HL-60 (cell line): ENCODE data around the gene APBB2.
A peak's percentile ranks its signal among the peaks of the same experiment; 100 is the strongest.
"Not testable (repeated sequence)": the region's sequence is repeated elsewhere in the genome, so short reads cannot be mapped to it uniquely, and the experiment has no call there.

Experiments used
- DNase-seq, 2 experiments: peaks; one replicate each; pipeline ENCODE4 v3.0.0-alpha.2; 2010 to 2020; ENCODE audit warnings: low read depth in 1 of 2, low spot score in 1 of 2
- H3K27ac ChIP-seq: fragments of 250-450 bp; sonication (Bioruptor Pico); replicated peaks from 2 replicates; pipeline ENCODE4 v1.5.1; 2020; ENCODE audit warnings: mild to moderate bottlenecking, moderate library complexity
- H3K27me3 ChIP-seq: fragments of 250-450 bp; sonication (Bioruptor Pico); 2 replicates; pipeline ENCODE4 v1.5.1; 2021; ENCODE audit warnings: mild to moderate bottlenecking, moderate library complexity; ENCODE audit not compliant: insufficient read depth, poor library complexity, severe bottlenecking
- H3K4me3 ChIP-seq: replicated peaks from 2 replicates; pipeline ENCODE4 v1.5.1; 2011; ENCODE audit warnings: mild to moderate bottlenecking, control low read depth, low read length; ENCODE audit not compliant: insufficient read depth
- GABPA ChIP-seq: IDR thresholded peaks from 2 replicates; pipeline ENCODE4 v1.6.1; 2012; ENCODE audit warnings: low read depth
- POLR2AphosphoS5 ChIP-seq: IDR thresholded peaks from 2 replicates; pipeline ENCODE4 v1.6.1; 2012; ENCODE audit warnings: low read depth
- SPI1 ChIP-seq: IDR thresholded peaks from 2 replicates; pipeline ENCODE4 v1.6.1; 2012; ENCODE audit warnings: low read depth, mild to moderate bottlenecking, borderline replicate concordance
- TF ChIP-seq, protein P1 (sequence below): IDR thresholded peaks from 2 replicates; pipeline ENCODE4 v1.6.1; 2012; ENCODE audit warnings: low read depth; ENCODE audit not compliant: insufficient replicate concordance
- TF ChIP-seq, protein P2 (sequence below): IDR thresholded peaks from one replicate; pipeline ENCODE4 v1.5.1; 2011; ENCODE audit warnings: low read length, control low read depth, inconsistent platforms; ENCODE audit not compliant: insufficient read depth

The APBB2 gene

DNA sequence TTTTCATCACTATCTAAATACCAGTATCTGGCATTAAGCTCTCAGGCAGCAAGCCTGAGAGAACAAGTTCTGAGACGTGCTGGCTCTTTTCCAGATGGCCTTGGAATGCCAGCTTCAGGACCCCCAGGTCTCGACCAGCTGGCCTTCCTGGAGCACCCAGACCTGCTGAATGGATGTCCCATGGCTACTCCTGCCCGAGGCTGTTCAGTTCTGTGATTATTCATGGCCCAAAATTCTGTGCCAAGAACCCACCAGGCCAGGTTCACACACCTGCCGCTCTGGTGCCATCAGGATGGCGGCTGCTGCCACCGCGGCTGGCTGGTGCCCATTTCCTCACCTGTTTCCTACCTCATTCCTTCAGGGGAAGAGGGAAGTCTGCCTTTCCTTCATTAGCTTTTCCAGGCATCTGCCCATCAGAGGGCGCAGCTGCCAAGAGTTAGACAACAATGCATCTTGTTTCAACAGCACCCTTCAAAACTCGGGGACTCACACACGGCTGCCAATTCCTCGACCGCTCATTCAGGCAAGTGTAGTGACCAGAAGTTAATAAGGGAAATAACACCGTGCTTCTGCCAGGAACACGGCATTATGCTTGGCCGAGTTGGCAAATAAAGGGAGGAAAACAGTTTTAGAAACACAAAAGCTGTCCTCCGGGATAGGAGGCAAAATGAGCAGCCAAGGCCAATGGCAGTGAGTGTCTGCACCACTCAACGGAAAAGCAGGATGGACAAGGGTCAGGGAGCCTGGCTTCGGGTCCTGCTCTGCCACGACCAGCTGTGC lies 290.8 kb downstream of the APBB2 start:
- no peak for DNase-seq
- TF ChIP-seq, protein P1, sequence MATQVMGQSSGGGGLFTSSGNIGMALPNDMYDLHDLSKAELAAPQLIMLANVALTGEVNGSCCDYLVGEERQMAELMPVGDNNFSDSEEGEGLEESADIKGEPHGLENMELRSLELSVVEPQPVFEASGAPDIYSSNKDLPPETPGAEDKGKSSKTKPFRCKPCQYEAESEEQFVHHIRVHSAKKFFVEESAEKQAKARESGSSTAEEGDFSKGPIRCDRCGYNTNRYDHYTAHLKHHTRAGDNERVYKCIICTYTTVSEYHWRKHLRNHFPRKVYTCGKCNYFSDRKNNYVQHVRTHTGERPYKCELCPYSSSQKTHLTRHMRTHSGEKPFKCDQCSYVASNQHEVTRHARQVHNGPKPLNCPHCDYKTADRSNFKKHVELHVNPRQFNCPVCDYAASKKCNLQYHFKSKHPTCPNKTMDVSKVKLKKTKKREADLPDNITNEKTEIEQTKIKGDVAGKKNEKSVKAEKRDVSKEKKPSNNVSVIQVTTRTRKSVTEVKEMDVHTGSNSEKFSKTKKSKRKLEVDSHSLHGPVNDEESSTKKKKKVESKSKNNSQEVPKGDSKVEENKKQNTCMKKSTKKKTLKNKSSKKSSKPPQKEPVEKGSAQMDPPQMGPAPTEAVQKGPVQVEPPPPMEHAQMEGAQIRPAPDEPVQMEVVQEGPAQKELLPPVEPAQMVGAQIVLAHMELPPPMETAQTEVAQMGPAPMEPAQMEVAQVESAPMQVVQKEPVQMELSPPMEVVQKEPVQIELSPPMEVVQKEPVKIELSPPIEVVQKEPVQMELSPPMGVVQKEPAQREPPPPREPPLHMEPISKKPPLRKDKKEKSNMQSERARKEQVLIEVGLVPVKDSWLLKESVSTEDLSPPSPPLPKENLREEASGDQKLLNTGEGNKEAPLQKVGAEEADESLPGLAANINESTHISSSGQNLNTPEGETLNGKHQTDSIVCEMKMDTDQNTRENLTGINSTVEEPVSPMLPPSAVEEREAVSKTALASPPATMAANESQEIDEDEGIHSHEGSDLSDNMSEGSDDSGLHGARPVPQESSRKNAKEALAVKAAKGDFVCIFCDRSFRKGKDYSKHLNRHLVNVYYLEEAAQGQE: no peak
- TF ChIP-seq, protein P2, sequence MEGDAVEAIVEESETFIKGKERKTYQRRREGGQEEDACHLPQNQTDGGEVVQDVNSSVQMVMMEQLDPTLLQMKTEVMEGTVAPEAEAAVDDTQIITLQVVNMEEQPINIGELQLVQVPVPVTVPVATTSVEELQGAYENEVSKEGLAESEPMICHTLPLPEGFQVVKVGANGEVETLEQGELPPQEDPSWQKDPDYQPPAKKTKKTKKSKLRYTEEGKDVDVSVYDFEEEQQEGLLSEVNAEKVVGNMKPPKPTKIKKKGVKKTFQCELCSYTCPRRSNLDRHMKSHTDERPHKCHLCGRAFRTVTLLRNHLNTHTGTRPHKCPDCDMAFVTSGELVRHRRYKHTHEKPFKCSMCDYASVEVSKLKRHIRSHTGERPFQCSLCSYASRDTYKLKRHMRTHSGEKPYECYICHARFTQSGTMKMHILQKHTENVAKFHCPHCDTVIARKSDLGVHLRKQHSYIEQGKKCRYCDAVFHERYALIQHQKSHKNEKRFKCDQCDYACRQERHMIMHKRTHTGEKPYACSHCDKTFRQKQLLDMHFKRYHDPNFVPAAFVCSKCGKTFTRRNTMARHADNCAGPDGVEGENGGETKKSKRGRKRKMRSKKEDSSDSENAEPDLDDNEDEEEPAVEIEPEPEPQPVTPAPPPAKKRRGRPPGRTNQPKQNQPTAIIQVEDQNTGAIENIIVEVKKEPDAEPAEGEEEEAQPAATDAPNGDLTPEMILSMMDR: no peak
- TF ChIP-seq GABPA (no peak), SPI1 (no peak), POLR2AphosphoS5 (no peak)
- Histone ChIP-seq H3K27me3 (peaks cover 4% of the 10 kb centered on the region), H3K27ac (no peak overlapping the region), H3K4me3 (no peak overlapping the region)

DNA sequence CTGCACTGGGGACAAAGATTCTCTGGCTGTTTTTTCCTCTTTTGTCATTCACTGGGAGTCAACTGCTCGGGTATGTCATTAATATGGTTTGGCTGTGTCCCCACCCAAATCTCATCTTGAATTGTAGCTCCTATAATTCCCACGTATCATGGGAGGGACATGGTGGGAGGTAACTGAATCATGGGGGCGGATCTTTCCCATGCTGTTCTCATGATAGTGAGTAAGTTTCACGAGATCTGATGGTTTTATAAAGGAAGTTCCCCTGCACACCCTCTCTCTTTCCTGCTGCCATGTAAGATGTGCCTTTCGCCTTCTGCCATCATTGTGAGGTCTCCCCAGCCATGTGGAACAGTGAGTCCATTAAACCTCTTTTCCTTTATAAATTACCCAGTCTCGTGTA lies 294.4 kb downstream of the APBB2 start:
- not testable (repeated sequence) for H3K4me3 ChIP-seq, DNase-seq, H3K27me3 ChIP-seq, H3K27ac ChIP-seq

DNA sequence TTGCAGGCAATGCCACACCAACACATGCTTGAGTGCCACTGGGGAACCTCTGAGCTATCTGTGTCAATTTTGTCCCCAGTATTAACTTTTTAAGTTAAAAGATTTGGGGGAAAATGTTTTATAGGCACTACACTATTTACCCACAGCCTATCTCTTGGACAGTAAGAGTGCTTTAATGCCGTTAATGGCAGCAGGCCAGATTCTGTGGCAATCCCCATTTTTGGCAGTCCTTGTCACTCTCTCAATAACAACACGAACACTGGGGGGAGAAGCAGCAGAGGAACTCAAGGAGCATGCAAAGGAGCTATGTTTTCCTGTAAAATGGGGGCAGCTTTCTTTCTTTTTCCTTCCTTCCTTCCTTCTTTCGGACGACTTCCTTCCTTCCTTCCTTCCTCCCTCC lies 296.0 kb downstream of the APBB2 start:
- no peak overlapping the region for H3K4me3 ChIP-seq
- no peak overlapping the region for H3K27ac ChIP-seq
- no peaks in the 10 kb centered on the region for H3K27me3 ChIP-seq
- peak in 1 of 2 experiments; percentile 62 for DNase-seq
- no peak for TF ChIP-seq SPI1

DNA sequence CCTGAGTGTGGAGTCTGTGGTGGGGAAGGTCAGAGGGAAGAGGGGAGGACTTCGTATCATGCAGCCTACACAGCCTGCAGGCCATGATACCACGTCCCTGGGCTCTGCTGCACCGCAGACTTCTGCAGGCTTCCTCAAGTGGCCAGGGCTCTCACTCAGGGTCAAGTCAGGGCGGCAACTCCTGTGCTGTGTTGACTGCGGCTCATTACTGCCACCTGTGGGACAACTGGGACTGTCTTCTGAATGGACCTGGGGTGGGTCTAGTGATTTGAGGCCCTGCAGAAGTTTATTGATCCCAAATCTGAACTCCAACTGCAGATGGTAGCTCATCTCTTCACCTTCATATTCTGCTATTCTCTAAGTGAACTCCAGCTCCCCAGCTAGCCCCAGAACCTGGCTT lies 297.5 kb downstream of the APBB2 start:
- TF ChIP-seq, protein P2: peak; percentile 27
- TF ChIP-seq, protein P1: no peak
- no peaks in the 10 kb centered on the region for H3K27me3 ChIP-seq
- no peak overlapping the region for H3K4me3 ChIP-seq
- DNase-seq: peak in 1 of 2 experiments; percentile 48
- H3K27ac ChIP-seq: no peak overlapping the region

DNA sequence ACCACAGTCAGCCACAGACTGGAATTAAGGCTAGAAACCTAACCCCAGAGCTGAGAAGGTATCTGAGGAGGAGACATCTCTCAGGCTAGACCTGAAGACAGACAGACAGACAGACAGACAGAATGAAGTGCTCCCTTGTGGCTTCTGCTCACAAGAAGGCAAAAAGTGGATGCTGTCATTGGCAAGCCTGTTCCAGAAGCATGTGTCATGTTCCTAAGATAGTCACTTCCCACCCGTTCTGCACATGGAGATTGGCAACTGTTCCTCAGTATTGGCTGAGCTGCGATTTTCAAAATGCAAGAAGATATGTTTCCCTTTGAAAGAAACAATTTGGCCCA lies 298.2 kb downstream of the APBB2 start:
- no peak overlapping the region for H3K4me3 ChIP-seq
- H3K27ac ChIP-seq: no peak overlapping the region
- no peaks in the 10 kb centered on the region for H3K27me3 ChIP-seq
- DNase-seq: no peak
- TF ChIP-seq SPI1 (no peak), POLR2AphosphoS5 (no peak), GABPA (no peak)
- TF ChIP-seq, protein P1: no peak
- TF ChIP-seq, protein P2: no peak
